HL-60/S4 (cell line): Measurements from ENCODE around the gene ABCC8.

Experiments
- in situ Hi-C: fragments of 300-500 bp; cut with MboI; formaldehyde crosslinking; loops from 2 replicates; pipeline ENCODE4 v1.14.3; 2022; ENCODE audit warnings: low sequenced_read_pairs

The ABCC8 gene

GRCh38 chr11:17406818-17407149, 69.9 kb downstream of the ABCC8 start:
- in situ Hi-C loops, result no loop called here

GRCh38 chr11:17406082-17406817, 70.4 kb downstream of the ABCC8 start:
- in situ Hi-C loops, result no loop called here

DNA sequence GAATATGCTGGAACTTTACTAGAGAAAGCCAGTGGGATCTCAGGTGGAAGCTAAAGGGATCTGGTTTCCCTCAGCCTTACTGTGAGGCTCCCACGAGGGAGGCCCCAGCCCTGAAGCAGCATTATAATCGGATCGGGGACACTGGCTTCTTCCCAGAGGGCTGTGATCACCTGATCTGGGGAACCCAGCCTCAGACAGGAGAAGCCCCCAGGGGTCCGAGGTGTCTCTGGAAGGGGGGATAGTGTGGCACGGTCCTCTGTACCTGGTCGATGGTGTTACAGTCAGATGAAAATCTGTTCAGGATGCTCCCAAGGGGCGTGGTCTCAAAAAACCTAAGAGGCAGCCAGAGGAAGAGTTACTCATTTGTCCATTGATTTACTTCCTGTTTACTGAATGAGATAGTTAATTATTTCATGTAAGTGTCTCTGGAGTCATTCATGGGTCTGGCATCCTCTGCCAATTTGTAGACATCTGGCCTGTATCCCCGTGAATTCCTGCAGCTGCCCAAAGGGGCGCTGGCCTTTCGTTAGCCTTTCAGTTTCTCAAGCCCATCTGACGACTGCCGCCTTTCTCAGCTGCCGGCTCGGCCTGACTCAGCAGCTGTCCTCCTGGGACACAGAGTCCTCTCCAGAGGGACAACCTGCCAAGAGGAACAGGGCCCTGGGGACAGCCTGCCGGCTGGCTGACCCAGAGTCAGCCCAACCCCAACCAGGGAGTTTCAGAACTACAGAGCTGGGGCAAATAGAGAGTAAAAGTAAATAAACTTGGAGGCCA, 71.2 kb downstream of the ABCC8 start:
- in situ Hi-C loops, result no loop called here

DNA sequence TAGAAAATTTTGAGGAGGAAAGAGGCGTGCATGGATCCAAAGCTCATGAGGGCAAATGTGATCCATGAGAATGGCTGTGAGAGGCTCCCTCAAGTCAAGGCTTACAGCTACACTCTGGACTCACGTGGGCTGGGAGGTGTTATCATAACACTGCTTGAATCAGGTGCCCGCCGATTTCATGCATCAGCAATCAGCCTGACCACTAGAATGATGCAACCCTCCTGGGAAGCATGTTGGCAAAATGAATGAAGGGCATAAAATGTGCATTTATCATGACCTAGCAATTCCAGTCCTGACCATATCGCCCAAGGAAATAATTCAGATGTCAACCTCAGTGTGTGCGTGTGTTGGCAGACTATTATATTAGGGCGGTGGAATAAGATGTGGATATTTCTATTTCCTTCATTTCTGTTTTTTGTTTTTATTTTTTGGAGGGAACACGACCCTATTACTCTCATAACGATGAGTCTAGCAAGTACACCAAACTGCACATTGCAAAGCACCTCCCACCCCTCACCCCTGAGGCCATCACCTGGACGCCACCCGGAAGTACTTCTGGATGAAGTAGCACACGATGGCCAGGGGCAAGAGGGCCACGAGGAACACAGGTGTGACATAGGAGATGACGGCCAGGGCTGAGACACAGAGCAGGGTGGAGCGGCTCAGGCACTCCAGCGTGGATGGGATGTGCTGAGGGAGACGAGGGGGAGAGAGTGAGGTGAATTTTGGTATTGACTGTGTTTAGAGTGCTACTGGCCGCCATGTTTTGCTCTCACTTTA, 72.5 kb downstream of the ABCC8 start:
- in situ Hi-C loops, result no loop called here

DNA sequence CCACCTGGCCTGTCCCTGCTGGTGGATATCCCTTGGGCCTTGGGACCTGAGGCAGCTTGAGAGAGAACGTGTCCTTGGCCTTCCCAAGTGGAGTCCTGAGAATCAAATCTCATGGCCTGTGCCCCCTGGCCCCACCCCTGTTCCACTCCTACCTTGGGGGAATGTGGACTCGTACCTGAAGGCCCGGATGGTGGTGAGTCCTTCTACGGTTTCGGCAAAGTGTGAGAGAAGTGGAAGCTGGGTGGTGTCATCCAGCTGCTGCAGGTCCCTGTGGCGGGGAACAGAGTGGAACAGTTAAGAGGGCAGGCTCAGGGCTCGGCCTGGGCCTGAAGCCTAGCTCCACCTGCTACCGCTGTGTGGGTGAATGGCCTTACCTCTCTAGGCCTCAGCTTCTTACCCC, 74.2 kb downstream of the ABCC8 start:
- in situ Hi-C loops, result no loop called here

GRCh38 chr11:17401841-17402240, 74.8 kb downstream of the ABCC8 start:
- in situ Hi-C loops, result no loop called here

GRCh38 chr11:17401316-17401715, 75.3 kb downstream of the ABCC8 start:
- in situ Hi-C loops, result no loop called here

- in situ Hi-C loops, result no loop called here
Measured at GRCh38 chr11:17400048-17400775, 76.4 kb downstream of the ABCC8 start.

- in situ Hi-C loops, result loop anchor here (10.0 kb wide), 1 partner anchor 96 kb away; no protein-coding TSS in a partner anchor
Measured at GRCh38 chr11:17399236-17399635, 77.4 kb downstream of the ABCC8 start.

DNA sequence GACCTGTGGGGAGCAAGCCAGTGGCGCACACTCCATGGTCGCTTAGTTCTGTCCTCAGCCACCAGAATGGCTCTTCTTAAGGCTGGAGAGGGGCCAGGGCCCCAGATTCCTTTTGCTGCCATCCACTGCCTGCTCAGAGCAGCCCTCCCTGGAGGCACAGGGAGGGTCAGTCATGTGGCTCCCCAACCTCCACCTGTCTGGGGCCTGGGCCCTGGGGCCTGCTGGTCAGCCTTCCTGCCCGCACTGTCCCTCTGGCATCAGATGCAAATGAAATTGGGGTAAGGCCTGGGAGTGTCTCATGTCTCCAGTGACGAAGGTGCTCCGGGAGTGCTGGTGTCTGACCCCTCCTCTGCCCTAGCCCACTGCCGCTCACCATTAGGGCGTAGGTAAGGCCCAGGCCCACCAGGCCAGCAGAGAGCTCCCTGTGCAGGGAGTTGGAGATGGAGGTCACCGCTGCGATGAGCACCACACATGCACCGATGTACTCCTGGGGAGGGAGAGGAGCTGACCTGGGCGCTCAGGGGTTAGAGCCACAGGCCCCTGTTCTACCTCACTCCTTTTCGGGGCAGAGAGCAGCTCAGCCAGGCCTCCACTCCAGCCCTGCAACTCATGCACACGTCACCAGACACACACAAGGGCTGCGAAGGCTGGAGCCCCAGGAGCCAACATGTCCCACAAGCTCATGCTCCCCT, 79.2 kb downstream of the ABCC8 start:
- in situ Hi-C loops, result loop anchor here (10.0 kb wide), 1 partner anchor 97 kb away; no protein-coding TSS in a partner anchor

- in situ Hi-C loops, result loop anchor here (10.0 kb wide), 1 partner anchor 98 kb away; no protein-coding TSS in a partner anchor
Measured at GRCh38 chr11:17396598-17397310, 79.9 kb downstream of the ABCC8 start.

DNA sequence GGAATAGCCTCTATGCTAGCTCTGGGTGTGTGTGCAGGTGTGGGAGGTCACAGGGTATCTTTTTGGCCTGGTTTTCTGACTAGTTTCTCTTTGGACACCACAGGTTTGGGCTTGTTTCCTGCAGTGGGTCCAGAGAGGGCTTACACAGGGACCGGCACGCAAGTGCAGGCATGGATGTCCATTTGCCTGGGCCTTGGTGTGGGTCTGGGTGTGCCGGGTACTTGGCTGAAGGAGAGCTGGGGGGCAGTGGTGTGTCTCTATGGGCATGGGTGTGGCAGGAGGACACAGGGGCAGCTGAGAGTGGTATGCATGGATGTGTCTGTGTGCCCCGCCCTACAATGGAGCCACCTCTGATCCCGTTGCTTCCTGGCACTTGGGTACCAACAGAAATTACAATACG, 80.7 kb downstream of the ABCC8 start:
- in situ Hi-C loops, result loop anchor here (10.0 kb wide), 1 partner anchor 99 kb away; no protein-coding TSS in a partner anchor

DNA sequence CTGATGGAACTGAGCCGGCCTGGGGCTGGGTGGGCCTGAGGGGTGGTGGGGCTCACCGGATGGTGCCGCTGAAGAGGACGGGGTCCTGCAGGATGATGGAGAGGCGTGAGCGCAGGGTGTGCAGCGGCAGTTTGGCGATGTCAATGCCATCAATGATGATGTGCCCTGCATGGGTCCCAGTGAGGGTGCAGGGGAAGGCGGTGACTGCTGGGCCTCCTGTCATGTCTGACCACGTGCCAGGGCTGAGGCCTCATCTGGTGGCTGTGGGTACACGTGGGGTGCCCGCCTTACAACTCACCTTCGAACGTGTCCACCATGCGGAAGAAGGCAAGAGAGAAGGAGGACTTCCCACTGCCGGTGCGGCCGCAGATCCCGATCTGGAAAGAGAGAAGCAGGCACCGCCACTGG, 81.1 kb downstream of the ABCC8 start:
- in situ Hi-C loops, result loop anchor here (10.0 kb wide), 1 partner anchor 99 kb away; no protein-coding TSS in a partner anchor

DNA sequence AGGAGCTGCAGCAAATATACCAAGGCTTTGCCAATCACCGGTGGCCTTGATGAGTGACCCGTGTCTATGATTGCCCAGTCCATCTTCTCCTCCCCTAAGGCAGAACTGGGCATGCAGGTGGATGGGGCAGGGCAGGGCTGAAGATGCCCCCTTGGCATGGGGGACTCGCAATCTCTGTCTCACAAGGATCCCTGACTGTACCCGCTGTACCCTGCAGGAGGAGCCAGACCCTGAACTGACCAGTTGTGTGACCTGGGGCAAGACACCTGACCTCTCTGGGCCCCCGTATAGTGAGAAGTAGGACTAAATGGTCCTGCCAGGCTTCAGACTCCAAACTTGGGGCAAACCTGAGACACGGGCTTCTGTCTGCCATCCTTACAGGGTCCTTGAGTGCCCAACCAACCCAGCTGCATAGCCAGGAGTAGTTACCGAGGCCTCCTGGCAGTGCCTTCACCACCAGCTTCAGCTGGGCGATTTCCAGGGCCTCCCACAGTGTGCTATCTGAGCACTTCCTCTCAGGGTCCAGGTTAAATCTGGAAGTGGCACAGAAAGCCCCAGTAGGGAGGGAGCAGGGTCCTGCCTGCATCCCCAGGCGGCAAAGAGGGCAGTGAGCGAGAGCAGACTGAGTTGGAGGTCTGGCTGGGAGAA, 81.8 kb downstream of the ABCC8 start:
- in situ Hi-C loops, result loop anchor here (10.0 kb wide), 1 partner anchor 100 kb away; no protein-coding TSS in a partner anchor

DNA sequence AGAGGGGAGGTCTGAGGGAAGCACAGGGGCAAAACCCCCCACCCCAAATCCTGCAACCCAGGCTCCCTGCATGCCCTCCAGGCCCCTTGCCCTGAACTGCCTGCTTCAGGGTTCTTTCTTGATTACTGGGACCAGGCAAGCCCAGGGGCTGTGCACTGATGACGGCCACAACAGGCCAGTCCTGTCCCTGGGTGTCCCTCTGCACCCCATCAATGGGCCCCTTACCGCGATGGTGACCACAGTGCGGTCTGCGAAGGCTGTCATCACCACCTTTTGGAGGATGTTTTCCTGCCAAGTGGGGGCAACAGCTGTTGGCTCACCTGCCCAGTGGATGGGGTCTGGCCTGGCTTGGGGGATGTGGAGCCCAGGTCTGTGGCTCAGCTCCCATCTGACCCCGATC, 83.2 kb downstream of the ABCC8 start:
- in situ Hi-C loops, result loop anchor here (10.0 kb wide), 1 partner anchor 101 kb away; no protein-coding TSS in a partner anchor

GRCh38 chr11:17392872-17393271, 83.8 kb downstream of the ABCC8 start:
- in situ Hi-C loops, result loop anchor here (10.0 kb wide), 1 partner anchor 102 kb away; no protein-coding TSS in a partner anchor

DNA sequence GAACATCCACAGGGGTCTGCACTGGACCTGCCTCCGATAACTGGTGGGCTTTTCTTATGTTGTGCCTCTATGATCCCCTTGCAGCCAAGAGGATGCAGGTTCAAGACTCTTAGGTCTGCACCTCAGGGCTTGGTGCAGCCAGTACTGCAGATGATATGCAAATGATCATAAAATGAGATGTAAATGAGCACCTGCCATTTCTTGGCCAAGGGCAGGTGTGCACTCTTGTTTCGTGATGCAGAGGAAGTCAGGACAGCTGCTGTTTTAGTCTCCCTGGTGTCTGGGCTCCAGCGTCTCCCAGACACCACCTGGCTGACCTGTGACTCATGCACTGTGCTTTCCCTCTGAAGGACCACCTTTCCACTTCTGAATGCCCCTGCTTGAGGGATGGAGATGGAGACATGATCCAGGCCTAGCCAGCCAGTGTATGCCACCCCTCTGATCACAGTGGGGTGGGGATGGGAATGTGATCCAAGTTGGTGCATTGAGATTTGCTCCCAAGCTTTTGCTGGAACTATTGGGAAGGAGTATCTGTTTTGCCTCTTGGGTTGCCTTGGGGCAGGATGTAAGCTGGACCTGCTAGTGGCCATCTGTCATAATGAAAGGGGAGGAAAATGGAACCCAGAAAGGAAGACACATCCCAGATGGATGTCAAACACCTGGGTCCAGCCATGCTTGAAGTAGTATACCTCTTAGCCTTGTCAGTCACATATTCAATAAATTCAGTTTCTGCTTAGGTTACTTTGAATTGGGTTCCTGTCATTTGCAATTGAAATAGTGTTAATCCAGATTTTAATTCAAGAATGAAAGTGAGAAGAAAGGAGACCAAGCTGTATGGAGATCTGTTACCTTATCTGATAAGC, 84.9 kb downstream of the ABCC8 start:
- in situ Hi-C loops, result loop anchor here (10.0 kb wide), 1 partner anchor 103 kb away; no protein-coding TSS in a partner anchor
